HG02610 (cell line): ENCODE measurements around the gene SYN1.

Source experiments
- ATAC-seq: cut with Tn5 transposase; IDR thresholded peaks from one replicate; pipeline ENCODE4 v1.9.1; 2021; ENCODE audit warnings: mild to moderate bottlenecking, moderate library complexity; ENCODE audit not compliant: unreplicated experiment

Gene SYN1

GRCh38 chrX:47574547-47575301 is 44.9 kb downstream of the SYN1 start:
- no peak for ATAC-seq

DNA sequence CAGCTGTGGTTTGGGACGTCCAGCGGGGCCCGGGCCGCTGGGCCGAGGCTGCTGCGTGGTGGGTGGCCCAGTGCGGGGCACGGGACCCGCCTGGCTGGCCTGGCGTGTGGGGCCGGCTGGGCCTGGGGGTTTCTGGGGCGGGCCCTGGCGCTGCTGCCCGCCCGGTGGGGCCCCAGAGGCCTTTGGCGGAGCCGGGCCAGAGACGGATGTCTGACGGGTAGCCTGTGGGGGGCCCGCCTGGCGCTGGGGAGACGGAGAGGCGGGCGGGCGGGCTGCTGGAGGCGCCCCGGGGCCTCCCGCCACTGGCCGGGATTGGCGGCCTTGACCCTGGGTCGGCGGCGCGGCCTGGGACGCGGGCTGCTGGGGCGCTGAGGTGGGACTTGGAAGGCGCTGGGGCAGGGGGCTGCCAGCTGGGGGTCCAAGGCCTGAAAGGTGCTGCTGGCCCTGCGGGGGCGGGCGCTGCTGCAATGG is 45.5 kb downstream of the SYN1 start:
- no peak for ATAC-seq

- no peak for ATAC-seq
These were observed 46.1 kb downstream of the SYN1 start for GRCh38 chrX:47573341-47574075.

GRCh38 chrX:47572773-47573340 is 46.8 kb downstream of the SYN1 start:
- no peak for ATAC-seq

DNA sequence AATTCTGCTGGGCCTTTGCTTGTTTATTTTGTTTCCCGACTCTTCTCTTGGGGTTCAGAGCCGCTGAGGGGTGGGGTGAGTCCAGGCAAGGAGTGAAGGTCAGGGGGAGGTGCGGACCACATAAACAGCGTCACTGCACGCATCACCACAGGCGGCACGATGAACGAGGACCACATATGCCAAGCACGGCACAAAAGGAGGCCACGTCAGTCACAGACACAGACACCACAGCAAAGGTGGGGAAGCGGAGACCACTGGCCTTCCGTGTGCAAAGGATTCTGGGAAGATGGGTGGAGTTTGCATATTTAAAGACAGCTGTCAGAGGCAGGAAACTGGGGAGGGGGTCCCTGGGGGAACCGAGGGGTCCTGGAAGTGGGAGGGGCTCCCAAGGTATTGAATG is 47.8 kb downstream of the SYN1 start:
- ATAC-seq, result no peak

- no peak for ATAC-seq
These were observed 48.4 kb downstream of the SYN1 start for GRCh38 chrX:47571215-47571614.

DNA sequence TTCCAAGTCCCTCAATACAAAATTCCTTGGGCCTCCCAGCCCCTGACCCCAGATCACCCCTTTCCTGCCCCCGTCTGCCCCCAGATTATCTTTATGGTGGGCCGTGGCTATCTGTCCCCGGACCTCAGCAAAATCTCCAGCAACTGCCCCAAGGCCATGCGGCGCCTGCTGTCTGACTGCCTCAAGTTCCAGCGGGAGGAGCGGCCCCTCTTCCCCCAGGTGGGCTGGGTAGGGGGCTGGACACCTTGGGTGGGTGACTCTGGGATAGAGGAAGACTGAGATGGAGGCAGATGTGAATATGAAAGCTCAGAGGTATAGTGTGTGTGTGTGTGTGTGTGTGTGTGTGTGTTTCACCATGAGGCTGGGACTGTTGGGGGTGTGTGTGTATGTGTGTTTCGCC is 48.9 kb downstream of the SYN1 start:
- ATAC-seq, result no peak

GRCh38 chrX:47568656-47569295 is 50.9 kb downstream of the SYN1 start:
- no peak for ATAC-seq

DNA sequence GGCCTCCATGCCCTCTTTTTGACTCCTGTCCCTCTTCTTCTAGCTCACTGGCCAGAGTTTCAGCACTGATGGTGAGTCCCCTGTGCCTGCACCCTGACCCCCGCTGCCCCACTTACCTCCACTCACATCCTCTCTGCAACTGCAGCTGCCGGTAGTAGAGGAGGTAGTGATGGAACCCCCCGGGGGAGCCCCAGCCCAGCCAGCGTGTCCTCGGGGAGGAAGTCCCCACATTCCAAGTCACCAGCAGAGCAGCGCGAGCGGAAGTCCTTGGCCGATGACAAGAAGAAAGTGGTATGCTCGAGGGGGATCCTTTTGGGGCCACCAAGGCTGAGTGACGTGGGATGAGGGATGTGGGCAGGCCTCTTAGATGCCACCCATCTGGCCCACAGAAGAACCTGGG is 52.8 kb downstream of the SYN1 start:
- ATAC-seq, result peak; percentile 62

GRCh38 chrX:47564438-47565085 is 55.1 kb downstream of the SYN1 start:
- no peak for ATAC-seq

- ATAC-seq, result no peak
These were observed 55.8 kb downstream of the SYN1 start for GRCh38 chrX:47563801-47564315.

DNA sequence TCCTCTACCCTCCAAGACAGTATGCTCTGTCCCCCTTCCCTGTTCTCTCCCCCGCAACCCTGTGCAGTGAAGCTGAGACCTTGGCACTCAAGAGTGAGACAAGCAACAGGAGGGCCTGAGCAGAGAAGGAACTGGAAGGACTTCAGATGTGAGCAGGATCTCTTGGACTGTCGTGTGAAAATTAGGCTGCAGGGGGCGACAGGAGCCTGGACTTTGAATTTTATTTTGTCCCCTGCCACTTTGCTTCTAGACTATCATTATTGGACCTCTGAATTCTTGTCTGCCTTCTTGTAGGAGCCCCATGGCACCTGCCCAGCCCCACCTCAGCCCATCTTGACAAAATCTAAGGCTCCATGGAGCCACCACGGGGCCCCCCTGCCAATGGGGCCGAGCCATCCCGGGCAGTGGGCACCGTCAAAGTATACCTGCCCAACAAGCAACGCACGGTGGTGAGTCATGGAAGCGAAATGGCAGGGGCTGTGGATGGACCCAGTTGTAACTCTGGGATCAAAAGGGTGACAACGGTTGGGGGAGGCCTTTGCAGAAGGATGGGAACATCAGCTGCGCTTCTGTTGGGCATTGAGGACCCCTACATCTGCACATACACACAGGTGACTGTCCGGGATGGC is 56.9 kb downstream of the SYN1 start:
- ATAC-seq, result no peak

DNA sequence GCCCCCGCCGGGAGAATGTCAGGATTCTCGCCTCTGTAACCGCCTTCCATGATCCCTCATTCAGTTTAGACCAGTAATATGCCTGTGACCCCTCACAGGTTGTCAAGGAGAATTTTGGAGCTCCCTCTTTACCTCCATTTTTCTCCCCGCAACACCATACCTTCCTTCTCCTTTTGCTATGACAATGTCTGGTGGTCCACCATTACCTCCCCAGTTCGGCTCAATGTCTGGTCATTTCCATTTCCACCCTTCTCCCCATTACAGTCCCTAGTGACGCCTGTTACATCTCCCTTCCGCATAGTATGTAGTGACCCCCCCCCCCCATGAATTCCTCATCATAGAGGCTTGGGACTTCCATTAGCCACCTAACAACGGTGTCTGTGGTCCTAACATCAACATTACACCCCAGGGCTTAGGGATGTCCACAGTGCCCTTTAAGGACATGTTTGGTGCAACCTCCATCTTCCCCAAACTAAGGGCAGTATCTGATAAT is 58.0 kb downstream of the SYN1 start:
- ATAC-seq, result no peak

- peak; percentile 89 for ATAC-seq
These were observed 58.6 kb downstream of the SYN1 start, which contains the start of gene ARAF for GRCh38 chrX:47560934-47561658. Gene ARAF (plus strand): TSS chrX:47561205. CDS start chrX:47562968, 1,763 bp downstream.

- no peak for ATAC-seq
These were observed 59.3 kb downstream of the SYN1 start for GRCh38 chrX:47560179-47560933.

GRCh38 chrX:47558436-47558835 is 61.2 kb downstream of the SYN1 start:
- no peak for ATAC-seq

GRCh38 chrX:47556045-47556623 is 63.5 kb downstream of the SYN1 start:
- peak; percentile 93 for ATAC-seq

DNA sequence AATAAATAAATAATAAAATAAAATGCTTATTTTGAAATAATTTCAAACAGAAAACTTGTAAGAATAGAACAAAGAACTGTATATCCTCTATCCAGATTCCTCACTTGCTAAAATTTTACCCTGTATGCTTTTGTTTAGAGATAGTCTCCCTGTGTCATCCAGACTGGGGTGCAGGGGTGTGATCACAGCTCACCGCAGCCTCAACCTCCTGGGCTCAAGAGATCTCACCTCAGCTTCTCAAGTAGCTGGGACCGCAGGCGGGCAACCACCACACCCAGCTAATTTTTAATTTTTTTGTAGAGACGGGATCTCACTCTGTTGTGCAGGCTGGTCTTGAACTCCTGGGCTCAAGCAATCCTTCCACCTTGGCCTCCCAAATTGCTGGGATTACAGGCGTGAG is 76.2 kb downstream of the SYN1 start:
- ATAC-seq, result no peak
